ENCODE measurements around the gene LCLAT1.

DNA sequence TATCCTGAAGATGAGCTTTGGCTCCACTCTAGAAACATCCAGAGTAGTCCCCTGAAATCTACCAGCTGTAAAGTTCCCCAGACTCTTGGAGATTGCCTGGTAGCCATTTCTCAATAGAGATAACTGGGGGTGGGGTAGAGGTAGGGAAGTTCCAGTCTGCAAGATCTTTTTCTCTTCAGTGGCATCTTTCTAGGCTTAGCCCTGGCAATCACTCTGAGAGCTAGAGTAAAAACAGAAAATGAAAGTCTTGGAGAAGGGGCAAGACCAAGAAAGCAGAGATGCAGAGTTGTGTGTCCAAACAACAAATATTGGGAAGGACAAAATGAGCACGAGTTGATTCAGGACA, 41.8 kb upstream of the LCLAT1 start:
- TF ChIP-seq, protein P1, sequence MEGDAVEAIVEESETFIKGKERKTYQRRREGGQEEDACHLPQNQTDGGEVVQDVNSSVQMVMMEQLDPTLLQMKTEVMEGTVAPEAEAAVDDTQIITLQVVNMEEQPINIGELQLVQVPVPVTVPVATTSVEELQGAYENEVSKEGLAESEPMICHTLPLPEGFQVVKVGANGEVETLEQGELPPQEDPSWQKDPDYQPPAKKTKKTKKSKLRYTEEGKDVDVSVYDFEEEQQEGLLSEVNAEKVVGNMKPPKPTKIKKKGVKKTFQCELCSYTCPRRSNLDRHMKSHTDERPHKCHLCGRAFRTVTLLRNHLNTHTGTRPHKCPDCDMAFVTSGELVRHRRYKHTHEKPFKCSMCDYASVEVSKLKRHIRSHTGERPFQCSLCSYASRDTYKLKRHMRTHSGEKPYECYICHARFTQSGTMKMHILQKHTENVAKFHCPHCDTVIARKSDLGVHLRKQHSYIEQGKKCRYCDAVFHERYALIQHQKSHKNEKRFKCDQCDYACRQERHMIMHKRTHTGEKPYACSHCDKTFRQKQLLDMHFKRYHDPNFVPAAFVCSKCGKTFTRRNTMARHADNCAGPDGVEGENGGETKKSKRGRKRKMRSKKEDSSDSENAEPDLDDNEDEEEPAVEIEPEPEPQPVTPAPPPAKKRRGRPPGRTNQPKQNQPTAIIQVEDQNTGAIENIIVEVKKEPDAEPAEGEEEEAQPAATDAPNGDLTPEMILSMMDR (optimal IDR thresholded peaks at IDR 0.05 in 1 of 3, IDR thresholded peaks at IDR 0.05 in 1 of 3, conservative IDR thresholded peaks at IDR 0.05 in 1 of 3; ENCODE audit: extremely low read depth in 1 of 3, insufficient read depth in 2 of 3, low read length in 3 of 3): no peak
- no peak for TF ChIP-seq EZH2 (IDR thresholded peaks at IDR 0.05; ENCODE audit: low read length)
